Astrocyte of the spinal cord (primary cell): Measurements from ENCODE around the gene FNIP2.

Experiments used
- DNase-seq: peaks from one replicate; pipeline ENCODE4 v3.0.0; 2011; ENCODE audit warnings: low read depth, low spot score
- H3K4me3 ChIP-seq: 2 replicates; pipeline ENCODE4 v1.5.1; 2011; ENCODE audit warnings: low read depth, mild to moderate bottlenecking, low read length, moderate library complexity
- in situ Hi-C: cut with HindIII; loops from 2 replicates; pipeline ENCODE4 v1.10.0; 2017; ENCODE audit warnings: low sequenced_read_pairs
- TF ChIP-seq, protein P1 (sequence below): IDR thresholded peaks from 2 replicates; pipeline ENCODE4 v1.5.1; 2012; ENCODE audit warnings: low read depth, mild to moderate bottlenecking, low read length, inconsistent platforms

Gene FNIP2

GRCh38 chr4:158903472-158904043, 134.7 kb downstream of the FNIP2 start:
- no peak for DNase-seq
- TF ChIP-seq, protein P1, sequence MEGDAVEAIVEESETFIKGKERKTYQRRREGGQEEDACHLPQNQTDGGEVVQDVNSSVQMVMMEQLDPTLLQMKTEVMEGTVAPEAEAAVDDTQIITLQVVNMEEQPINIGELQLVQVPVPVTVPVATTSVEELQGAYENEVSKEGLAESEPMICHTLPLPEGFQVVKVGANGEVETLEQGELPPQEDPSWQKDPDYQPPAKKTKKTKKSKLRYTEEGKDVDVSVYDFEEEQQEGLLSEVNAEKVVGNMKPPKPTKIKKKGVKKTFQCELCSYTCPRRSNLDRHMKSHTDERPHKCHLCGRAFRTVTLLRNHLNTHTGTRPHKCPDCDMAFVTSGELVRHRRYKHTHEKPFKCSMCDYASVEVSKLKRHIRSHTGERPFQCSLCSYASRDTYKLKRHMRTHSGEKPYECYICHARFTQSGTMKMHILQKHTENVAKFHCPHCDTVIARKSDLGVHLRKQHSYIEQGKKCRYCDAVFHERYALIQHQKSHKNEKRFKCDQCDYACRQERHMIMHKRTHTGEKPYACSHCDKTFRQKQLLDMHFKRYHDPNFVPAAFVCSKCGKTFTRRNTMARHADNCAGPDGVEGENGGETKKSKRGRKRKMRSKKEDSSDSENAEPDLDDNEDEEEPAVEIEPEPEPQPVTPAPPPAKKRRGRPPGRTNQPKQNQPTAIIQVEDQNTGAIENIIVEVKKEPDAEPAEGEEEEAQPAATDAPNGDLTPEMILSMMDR = no peak
- no peak overlapping the region for H3K4me3 ChIP-seq
- in situ Hi-C loops = no loop called here

DNA sequence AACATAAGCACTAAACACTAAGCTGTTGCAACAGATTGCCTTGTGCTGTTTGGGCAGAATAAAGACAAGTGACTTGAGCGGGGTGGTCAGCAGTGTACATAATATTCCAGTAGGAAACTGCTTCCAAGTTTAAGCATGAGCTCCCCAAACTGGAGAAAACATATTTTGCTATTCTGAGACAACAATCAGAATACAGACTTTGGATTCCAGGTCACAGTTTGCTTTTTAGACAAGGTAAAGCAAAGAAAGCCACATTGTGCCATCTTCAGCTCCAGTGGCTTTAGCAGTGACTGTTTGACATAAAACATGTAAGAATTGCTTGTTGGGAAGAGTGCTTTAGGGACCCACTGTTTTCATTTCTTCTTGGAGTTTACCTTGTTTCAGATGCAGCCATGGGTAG, 136.0 kb downstream of the FNIP2 start:
- no peak for DNase-seq
- in situ Hi-C loops = no loop called here
- TF ChIP-seq, protein P1 = no peak
- no peak overlapping the region for H3K4me3 ChIP-seq

GRCh38 chr4:158906073-158906472, 137.2 kb downstream of the FNIP2 start:
- in situ Hi-C loops = no loop called here
- no peak overlapping the region for H3K4me3 ChIP-seq
- TF ChIP-seq, protein P1 = no peak
- DNase-seq = no peak

DNA sequence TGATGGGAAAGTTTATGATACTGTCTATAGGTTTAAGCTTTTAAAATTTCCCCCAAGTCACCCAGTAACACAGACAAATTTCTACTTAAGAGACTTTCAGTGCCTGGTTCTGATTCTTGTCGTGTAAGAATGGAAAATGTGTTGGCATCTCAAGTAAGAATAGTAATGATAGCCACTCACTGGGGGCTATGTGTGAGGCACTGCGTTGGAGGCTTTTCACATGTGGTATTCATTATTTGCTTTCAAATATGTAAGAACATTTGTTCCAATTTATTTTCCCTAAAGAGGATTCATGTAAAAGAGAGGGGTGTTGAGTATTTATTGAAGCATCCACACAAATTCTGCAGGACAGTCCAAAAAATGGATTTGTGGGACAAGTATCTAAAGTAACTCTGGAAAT, 143.6 kb downstream of the FNIP2 start:
- in situ Hi-C loops = no loop called here
- DNase-seq = no peak
- H3K4me3 ChIP-seq = no peak overlapping the region
- TF ChIP-seq, protein P1 = no peak

GRCh38 chr4:158912806-158913205, 144.0 kb downstream of the FNIP2 start:
- in situ Hi-C loops = no loop called here
- no peak for DNase-seq
- H3K4me3 ChIP-seq = no peak overlapping the region
- TF ChIP-seq, protein P1 = no peak

- TF ChIP-seq, protein P1 = no peak
- in situ Hi-C loops = no loop called here
- H3K4me3 ChIP-seq = no peak overlapping the region
- DNase-seq = no peak
These were observed 144.9 kb downstream of the FNIP2 start for GRCh38 chr4:158913766-158914165.

DNA sequence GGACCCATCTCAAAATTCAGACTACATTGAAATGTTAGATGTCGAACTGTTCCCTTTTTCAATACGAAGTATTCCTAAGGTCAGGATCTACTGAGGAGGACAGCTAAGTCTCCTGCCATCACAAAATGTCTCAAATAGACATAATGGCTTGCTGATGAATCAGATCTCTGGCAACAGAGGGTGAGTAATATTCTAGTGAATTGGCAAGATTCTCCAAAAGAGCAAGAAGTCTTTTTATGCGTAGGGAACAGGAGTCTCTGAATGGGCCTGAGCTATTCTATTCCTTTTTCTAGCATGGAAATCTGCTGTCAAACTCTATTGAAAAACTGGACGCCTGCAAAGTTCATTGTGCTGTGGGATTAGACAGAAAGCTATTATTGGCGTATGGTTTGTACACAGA, 145.4 kb downstream of the FNIP2 start:
- no peak overlapping the region for H3K4me3 ChIP-seq
- in situ Hi-C loops = no loop called here
- TF ChIP-seq, protein P1 = no peak
- peak; percentile 85 for DNase-seq
